HCT116 (cell line): ENCODE measurements around the gene PRR3.

Experiments
- CTCF ChIP-seq, 3 experiments: fragments of 200-600 bp in 1 of 3; sonication (generic) in 1 of 3; IDR thresholded peaks in 2 of 3; conservative IDR thresholded peaks in 1 of 3; 2 replicates each; pipeline ENCODE4 v1.5.1; 2012 to 2017; ENCODE audit warnings: low read depth in 2 of 3, low read length in 2 of 3, antibody characterized with exemption in 1 of 3, borderline replicate concordance in 1 of 3, control low read depth in 1 of 3, mild to moderate bottlenecking in 1 of 3, mixed read lengths in 1 of 3, mixed run types in 1 of 3, moderate library complexity in 1 of 3; ENCODE audit not compliant: insufficient read depth in 1 of 3
- ZBTB33 ChIP-seq: IDR thresholded peaks from 2 replicates; pipeline ENCODE4 v1.6.1; 2011; ENCODE audit warnings: mild to moderate bottlenecking, low read length, moderate library complexity; ENCODE audit not compliant: insufficient replicate concordance; ENCODE audit errors: extremely low read depth

GRCh38 chr6:30537931-30538330, 19.2 kb upstream of the PRR3 start:
- no peak for TF ChIP-seq ZBTB33
- TF ChIP-seq CTCF (IDR thresholded peaks at IDR 0.05 in 2 of 3, conservative IDR thresholded peaks at IDR 0.05 in 1 of 3; ENCODE audit: borderline replicate concordance in 1 of 3, insufficient read depth in 1 of 3, low read depth in 2 of 3, low read length in 2 of 3): no peak
